Gastrocnemius medialis (tissue), 4 donors: ENCODE data around the gene RRAS2.

Experiments
- CTCF ChIP-seq, 5 experiments: fragments of 450-650 bp in 3 of 5; fragments of 200-600 bp in 2 of 5; sonication (generic) in 2 of 5; IDR thresholded peaks in 4 of 5; conservative IDR thresholded peaks in 1 of 5; 1 replicate in 4 of 5; 2 replicates in 1 of 5; pipeline ENCODE4 v1.5.1; 2016 to 2019; ENCODE audit warnings: antibody characterized with exemption in 5 of 5, mild to moderate bottlenecking in 3 of 5, moderate library complexity in 3 of 5
- POLR2A ChIP-seq, 2 donors: fragments of 450-650 bp; IDR thresholded peaks; one replicate each; pipeline ENCODE4 v1.6.1; 2017; ENCODE audit warnings: antibody characterized with exemption in 2 of 2, mild to moderate bottlenecking in 2 of 2, moderate library complexity in 2 of 2

DNA sequence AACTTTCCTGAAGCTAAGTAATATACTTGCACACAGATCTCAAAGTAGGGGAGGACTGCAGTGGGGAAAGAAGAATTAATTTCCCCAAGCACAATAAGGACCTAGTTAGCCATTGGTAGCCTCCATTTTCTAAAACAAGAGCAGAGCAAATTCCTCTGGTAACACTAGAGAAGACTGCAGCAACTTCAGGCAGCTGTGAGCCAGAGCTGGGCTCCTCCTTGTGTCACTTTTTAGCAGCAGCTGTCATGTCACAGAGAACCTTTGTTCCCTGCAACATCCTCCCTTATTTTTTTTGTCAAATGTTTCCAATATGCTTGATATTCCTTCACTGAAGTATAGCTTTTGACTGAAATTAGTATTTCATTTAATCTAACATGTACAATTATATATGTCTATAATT is 54.4 kb downstream of the RRAS2 start:
- TF ChIP-seq CTCF (IDR thresholded peaks at IDR 0.05 in 4 of 5, conservative IDR thresholded peaks at IDR 0.05 in 1 of 5), result no peak
- TF ChIP-seq POLR2A (IDR thresholded peaks at IDR 0.05), result no peak
